OCI-M1 (cell line): ENCODE results near the gene LYPD6.
"Not testable (repeated sequence)": the region's sequence is repeated elsewhere in the genome, so short reads cannot be mapped to it uniquely, and the experiment has no call there.

Experiments
- DNase-seq: peaks from one replicate; lab custom pipeline; 2025; lab: John Stamatoyannopoulos, UW

LYPD6 gene

GRCh38 chr2:149451417-149452165 lies 121.2 kb downstream of the LYPD6 start:
- DNase-seq: peak; percentile 36

- no peak for DNase-seq
These were observed 125.9 kb downstream of the LYPD6 start for GRCh38 chr2:149456285-149456684.

- DNase-seq: no peak
These were observed 128.1 kb downstream of the LYPD6 start for GRCh38 chr2:149458502-149458901.

- DNase-seq: no peak
These were observed 133.1 kb downstream of the LYPD6 start for GRCh38 chr2:149463328-149464002.

GRCh38 chr2:149464396-149464795 lies 134.0 kb downstream of the LYPD6 start:
- no peak for DNase-seq

GRCh38 chr2:149465873-149466272 lies 135.5 kb downstream of the LYPD6 start:
- DNase-seq: no peak

- DNase-seq: no peak
These were observed 136.2 kb downstream of the LYPD6 start for GRCh38 chr2:149466635-149467034.

GRCh38 chr2:149467436-149467835 lies 137.0 kb downstream of the LYPD6 start:
- no peak for DNase-seq

GRCh38 chr2:149468636-149469035 lies 138.2 kb downstream of the LYPD6 start:
- DNase-seq: no peak

GRCh38 chr2:149470046-149470445 lies 139.7 kb downstream of the LYPD6 start:
- DNase-seq: no peak

- no peak for DNase-seq
These were observed 142.0 kb downstream of the LYPD6 start for GRCh38 chr2:149472413-149472812.

GRCh38 chr2:149473068-149473467 lies 142.7 kb downstream of the LYPD6 start:
- DNase-seq: no peak

- no peak for DNase-seq
These were observed 143.1 kb downstream of the LYPD6 start for GRCh38 chr2:149473521-149473920.

GRCh38 chr2:149483004-149483605 lies 152.7 kb downstream of the LYPD6 start:
- no peak for DNase-seq

- no peak for DNase-seq
These were observed 156.3 kb downstream of the LYPD6 start for GRCh38 chr2:149486664-149487063.

GRCh38 chr2:149487189-149487588 lies 156.8 kb downstream of the LYPD6 start:
- no peak for DNase-seq

GRCh38 chr2:149488706-149489440 lies 158.5 kb downstream of the LYPD6 start:
- no peak for DNase-seq

GRCh38 chr2:149489452-149489851 lies 159.1 kb downstream of the LYPD6 start:
- no peak for DNase-seq

- no peak for DNase-seq
These were observed 159.9 kb downstream of the LYPD6 start for GRCh38 chr2:149490296-149490695.

- no peak for DNase-seq
These were observed 162.5 kb downstream of the LYPD6 start for GRCh38 chr2:149492923-149493322.

GRCh38 chr2:149499204-149499603 lies 168.8 kb downstream of the LYPD6 start:
- not testable (repeated sequence) for DNase-seq

GRCh38 chr2:149506808-149507207 lies 176.4 kb downstream of the LYPD6 start:
- not testable (repeated sequence) for DNase-seq
